HG03575 (cell line): Measurements from ENCODE around the gene CFAP57.
"Not testable (repeated sequence)": the region's sequence is repeated elsewhere in the genome, so short reads cannot be mapped to it uniquely, and the experiment has no call there.

ENCODE experiments used
- ATAC-seq: cut with Tn5 transposase; IDR thresholded peaks from one replicate; pipeline ENCODE4 v1.9.1; 2021; ENCODE audit not compliant: unreplicated experiment, insufficient number of reproducible peaks, low FRiP score; ENCODE audit errors: extremely low read depth

CFAP57 gene

DNA sequence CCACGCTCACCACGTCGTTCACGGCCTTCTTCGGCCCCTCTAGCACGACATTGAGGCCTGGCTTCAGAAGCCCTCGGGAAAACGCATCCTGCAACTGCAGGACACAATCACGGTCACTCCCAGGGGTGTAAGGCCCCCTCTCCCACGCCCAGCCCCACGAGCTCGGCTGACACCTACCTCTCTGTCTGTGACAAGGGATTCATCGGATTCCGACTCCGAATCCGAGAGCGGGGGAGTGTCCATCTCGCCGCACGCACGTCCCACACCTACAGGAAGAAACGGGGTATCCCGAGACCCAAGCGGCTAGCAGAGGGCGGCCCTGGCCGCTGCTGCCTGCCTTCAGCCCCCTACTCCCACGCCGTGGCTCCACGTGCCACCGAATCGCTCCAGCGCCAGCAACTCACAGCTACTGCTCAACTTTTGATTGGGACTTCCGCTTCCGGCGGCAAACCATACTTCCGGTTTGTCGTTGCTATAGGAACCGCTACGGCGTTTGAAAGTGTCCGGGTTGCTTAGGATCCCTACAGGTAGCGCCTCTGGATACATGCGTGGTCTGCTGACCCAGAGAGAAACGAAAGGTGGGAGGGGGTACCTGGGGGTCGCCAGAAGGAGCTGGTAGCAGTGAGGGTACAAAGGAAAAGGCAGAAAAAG lies at the start of gene CFAP57, which contains the start of gene EBNA1BP2:
TSS of gene CFAP57 (plus strand) at position 455 of the 651 bp plus-strand sequence. CDS start 424 bp downstream, outside the sequence.
TSS of gene EBNA1BP2 (minus strand) at position 415 of the 651 bp plus-strand sequence. CDS start at position 243, 172 bp downstream.
- ATAC-seq = peak; percentile 53

DNA sequence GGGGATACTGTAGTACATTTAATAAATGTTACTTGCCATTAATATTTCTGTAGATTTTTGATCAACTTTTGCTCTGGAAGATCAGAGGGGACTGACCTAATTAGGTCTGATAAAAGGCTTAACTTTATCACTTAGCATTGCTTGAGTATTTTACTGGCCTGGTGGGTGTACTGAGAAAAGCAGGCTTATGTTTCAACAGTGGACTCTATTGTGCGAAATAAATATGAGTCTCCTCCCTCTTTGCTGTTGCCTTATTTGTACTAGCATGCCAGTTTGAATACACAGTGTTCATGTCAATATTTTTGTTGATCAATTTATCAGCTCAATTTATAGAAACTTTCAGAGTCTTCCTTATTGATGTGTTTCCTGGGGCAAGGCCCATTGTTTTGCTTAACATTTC lies 49.1 kb upstream of the CFAP57 start:
- ATAC-seq = no peak

DNA sequence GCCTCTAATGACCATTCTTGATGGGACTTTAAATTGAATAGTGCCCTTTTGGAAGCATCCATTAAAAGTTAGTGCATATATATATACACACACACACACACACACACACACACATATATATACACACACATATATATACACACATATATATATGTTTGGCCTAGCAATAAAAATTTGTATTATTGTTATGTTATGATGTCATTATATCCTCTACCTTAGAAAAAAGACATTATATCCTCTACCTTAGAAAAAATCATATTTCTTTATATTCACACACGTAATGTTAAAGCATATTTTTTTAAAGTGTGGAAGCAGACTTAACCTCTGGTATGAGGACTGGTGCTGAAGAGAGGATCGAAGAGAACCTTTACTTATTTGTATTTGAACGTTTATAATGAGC lies 43.3 kb upstream of the CFAP57 start:
- no peak for ATAC-seq

DNA sequence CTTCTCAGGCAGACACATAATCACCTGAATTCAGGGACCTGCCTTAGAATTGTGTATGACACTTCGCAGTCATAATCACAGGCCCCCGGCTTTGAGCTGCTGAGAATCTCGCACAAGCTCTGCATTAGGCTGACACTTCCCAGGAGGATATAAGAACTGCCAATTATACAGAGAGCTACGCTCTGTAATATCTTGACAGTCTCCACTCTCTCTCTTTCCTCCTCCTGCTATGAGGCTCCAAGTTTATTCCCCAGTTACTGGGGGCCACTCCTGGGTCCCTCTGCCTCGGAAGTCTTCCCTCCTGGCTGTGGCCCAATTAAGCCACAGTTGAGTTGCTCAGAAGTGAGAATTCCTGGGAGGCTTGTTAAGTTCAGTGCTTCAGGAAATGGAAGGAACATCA lies 42.7 kb upstream of the CFAP57 start:
- ATAC-seq = no peak

DNA sequence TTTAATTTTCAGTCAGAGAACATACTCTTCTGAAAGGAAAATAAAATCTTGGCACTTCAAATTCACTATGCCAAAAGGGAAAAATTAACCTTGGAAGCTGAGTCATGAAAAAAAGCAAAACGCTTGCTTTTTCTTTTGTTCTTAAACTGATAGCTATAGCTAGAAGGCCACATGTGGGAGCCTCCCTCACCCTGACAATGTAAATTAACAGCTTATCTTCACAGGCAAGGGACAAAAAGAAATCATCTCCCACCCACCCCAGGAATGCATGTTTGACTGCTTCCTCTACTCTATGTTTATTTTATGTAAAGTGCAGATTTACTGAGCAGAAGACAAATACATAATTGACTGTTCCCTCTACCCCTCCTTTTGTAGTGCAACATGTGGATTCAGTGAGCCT lies 38.1 kb upstream of the CFAP57 start:
- ATAC-seq = no peak

DNA sequence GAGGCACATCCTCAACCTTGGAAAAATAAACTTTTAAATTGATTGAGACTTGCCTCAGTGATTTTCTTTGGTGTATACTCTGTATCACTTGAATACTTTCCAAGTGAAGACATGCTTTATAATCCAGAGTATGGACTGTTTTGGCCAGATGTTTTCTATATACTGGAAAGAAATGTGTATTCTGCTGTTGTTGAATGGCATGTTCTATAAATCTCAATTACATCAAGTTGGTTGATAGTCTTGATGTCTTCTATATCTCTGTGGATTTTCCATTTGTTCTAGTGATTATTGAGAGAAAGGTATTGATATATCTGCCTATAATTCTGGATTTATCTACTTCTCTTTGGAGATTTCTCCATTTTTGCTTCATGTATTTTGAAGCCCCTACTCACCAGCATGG lies 37.5 kb upstream of the CFAP57 start:
- ATAC-seq = no peak

DNA sequence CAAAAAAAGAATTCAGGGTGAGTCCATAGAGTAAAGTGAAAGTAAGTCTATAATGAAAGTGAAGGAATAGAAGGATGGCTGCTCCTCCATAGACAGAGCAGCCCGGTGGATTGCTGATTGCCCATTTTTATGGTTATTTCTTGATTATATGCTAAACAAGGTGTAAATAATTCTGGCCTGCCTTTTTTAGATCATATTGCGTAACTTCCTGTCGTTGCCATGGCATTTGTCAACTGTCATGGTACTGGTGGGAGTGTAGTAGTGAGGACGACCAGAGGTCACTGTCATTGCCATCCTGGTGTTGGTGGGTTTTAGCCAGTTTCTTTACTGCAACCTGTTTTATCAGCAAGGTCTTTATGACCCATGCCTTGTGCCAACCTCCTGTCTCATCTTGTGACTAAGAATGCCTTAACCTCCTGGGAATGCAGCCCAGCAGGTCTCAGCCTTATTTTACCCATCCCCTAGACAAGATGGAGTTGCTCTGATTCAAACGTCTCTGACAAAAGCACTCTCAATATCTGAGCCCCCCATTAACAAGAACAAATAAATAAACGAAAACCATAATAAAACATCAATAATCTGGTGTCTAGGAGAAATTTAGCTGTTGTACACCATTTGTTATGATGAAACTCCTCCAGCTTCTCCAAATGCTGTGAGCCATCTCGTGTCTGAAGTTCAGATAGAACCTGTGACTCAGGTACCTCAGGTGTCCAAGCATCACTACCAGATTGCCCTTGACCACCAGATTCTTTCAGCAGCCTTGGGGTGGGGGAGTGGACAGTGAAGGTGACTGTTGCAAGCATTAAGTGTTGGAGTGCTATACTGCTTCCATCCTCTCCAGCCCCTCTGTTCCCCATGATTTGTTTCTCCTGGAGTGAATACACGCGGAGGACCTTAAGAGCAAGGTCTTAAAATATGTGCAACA lies 36.0 kb upstream of the CFAP57 start:
- ATAC-seq = no peak

DNA sequence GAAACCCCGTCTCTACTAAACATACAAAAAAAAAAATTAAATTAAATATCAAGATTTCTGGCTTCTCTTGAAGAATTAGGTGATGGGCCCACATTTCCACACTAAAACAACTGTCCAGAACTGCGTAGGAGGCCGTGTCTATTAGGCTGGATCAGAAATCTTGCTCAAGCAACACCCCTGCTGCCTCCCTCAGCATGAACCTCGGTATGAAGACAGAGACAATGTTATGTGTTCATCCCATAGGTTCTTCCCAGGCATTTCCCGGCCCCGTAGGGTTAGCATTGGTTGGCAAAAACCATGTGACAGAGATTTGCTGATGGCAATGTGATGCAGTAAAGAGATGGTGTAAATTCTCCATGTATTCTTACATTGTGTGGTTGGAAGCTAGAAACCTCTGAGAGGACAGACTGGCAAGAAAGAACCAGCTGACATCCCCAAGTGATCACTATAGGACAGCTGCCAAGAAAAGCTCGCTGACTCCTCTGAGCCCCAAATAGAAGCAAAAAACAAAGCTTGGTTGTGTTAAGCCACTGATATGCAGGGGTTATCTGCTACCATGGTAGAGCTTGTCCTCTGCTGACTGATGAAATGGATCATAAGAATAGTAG lies 34.6 kb upstream of the CFAP57 start:
- no peak for ATAC-seq

DNA sequence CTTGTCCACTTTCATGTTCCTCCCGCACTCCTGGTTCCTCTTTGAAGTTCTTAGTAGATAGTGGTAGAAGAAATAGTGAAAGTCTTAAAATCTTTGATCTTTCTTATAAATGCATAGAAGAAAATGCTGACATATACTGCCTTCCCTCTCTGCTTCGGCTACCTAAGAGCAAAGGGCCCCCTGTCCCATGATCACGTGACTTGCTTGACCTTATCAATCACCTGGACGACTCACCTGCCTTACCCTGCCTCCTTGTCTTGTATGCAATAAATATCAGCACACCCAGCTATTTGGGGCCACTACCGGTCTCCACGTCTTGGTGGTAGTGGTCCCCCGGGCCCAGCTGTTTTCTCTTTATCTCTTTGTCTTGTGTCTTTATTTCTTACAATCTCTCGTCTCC lies 32.8 kb upstream of the CFAP57 start:
- not testable (repeated sequence) for ATAC-seq

DNA sequence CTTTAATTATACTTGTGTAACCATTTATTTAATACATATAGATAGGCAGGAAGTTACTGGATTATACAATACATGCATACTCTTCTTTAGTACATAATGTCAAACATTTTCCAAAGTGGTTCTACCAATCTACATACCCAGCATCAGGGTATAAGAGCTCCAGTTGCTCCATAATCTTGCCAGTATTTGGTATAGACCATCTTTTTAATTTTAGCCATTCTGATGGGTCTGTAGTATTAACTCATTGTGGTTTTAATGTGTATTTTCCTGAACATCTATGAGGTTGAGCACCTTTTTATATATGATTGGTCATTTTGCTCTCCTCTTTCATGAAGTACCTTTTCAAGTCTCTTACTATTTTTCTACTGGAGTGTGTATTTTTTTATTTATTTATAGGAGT lies 32.1 kb upstream of the CFAP57 start:
- no peak for ATAC-seq

DNA sequence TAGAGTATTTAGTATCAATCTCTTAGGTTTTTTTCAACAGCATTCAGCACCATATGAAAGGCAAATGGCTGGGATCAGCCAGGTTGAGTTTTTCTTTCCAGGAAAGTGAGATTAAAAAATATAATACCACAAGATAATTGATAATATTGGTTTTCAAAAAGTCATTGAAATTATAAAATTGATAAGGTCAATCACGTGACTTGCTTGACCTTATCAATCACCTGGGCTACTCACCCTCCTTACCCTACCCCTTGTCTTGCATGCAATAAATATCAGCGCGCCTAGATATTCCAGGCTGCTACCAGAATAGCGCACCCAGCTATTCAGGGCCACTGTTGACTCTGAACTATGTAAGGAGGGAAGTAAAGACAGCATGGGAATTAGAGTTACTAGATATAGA lies 31.5 kb upstream of the CFAP57 start:
- no peak for ATAC-seq

DNA sequence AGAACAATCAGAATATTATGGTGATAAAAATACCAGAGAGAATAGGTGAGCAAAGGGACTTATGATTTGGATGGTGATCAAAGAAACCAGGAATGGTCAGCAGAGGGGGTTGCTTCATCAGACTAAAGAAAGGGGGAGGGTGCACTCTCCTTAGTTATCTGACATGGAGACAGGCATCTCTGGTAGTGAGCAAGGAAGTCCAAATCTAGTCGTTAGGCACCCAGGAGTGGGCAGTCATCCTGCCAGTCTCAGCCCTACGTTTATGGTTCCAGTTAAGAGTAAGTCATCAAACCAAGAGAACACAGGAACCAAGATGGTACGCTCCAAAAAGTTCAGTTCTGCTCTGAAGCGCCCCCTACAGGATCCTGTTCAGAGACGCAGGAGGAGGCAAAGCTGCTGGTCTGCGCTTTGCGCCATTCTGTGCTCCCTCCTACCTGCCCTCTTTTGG lies 28.7 kb upstream of the CFAP57 start:
- ATAC-seq = no peak

DNA sequence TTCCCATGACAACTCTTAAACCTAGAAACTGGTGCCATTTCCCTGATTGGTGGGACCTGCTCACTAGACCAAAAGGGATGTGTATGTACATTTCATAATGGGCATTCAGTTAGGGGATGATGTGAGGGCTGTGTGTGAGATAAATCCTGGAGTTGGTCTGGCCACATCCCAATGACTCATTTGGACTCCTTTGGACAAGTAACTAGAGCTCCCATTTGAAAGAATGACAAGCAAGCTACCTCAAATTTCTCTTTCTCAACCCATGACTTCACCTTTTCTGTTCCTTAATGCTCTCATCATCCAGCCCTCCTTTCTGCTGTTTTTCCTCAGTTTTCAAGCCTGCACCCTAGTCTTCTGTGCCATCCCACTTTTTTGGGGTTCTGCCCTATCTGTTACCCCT lies 27.9 kb upstream of the CFAP57 start:
- no peak for ATAC-seq

DNA sequence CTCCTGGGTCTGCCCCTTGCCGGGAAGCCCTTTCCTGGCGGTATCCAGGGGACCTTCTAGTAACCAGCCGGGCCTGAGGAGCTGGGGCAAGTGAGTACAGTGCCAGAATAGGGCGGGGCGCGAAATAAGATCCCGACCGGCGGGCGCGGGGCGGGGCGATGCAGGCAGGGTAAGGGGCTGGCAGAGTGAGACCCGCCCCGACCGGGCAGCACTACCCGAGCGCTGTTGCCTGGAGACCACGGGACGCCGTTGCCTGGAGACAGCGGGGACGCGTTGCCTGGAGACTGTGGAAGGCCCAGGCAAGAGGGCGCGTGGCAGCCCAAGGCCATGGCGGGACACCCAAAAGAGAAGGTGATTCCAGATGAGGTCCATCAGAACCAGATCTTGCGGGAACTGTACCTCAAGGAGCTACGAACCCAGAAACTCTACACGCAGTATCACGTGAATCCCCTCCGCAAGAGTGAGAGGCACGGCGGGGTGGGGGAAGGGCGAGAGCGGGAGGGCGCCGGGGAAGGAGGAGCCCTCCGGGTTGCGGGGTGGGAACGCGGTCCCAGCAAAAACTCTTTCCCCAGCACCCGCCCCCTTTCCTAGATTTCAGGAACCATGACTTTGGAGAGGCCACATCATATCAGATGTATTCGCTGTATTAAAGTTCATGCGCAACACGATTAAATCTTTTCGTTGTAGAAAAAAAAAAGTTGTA lies 24.4 kb upstream of the CFAP57 start:
- ATAC-seq = no peak

DNA sequence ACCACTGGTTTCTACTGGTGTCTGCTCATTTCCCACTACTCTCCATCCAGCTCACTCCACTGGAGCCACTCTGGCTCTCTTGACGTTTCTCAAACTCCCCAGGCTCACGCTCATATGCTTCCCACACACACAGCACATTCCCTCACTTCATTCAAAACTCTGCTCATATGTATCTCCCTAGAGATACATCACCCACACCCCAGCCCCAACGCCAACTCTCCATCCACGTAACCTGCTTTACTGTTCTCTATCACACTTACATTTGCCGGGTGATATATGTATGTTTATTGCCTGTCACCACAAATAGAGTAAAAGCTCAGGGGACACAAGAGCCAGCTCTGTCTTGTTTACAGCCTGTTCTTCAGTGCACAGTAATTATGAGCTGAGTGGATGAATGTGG lies 22.2 kb upstream of the CFAP57 start:
- no peak for ATAC-seq

DNA sequence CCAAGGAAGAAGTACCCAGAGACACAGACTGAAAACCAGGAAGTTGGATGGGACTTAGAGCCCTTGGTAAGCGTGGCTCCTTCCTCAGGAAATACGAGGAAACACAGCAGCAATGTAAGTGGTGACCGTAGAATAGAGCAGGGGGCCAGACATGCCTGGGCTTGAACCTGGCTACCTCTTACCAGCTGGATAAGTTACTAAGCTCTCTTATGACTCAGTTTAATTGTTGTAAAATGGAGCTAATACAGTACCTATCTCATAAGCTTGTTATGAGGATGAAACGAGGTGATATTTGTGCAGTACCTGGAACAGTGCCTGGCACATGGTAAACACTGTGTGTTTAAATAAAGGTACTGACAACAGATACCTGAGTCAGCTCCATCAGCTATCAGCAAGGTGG lies 19.3 kb upstream of the CFAP57 start:
- no peak for ATAC-seq

DNA sequence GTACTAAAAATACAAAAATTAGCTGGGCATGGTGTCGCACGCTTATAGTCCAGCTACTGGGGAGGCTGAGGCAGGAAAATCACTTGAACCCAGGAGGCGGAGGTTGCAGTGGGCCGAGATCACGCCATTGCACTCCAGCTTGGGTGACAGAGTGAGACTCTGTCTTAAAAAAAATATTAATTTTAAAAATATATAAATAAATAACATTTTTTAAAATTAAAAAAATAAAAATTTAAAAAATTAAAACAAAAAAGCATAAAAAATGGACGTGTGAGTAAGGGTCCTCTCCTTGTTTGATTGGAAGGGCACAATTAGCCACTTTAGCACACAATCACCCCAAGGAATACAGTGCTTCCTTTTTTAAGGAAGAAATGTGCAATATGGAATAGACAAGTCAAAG lies 18.7 kb upstream of the CFAP57 start:
- no peak for ATAC-seq

DNA sequence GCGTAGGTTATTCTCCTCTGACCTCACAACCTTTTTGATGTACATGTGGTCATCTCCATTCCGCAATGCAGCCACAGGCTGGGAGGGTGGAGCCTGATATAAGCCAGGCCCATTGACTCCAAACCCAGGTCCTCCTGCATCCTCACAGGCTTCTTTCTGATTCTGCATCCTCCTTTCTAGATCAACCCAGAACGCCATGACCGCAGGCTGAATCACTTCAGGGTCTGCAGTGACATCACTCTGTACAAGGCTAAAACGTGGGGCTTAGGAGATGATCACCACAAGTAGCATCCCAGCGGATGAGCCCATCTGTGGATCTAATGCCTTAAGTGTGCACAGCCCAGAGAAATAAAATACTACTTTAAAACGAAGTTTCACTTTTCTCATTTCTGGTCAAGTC lies 16.1 kb upstream of the CFAP57 start:
- ATAC-seq = no peak

DNA sequence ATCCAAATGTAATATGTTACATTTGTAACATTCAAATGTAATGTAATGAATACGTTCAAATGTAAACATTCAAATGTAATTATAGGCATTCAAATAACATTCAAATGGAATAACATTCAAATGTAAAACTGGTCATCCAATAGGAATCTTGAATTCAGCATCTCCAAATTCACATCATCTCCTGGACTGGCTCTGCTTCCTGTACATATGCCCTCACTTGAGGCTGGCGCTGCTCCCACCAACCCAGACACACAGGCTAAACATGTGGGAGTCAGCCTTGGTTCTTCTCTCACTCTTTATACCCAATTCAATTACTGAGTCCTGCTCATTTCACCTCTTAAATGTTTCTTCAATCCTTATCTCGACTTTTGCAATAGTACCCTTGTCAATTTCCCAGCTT lies 7.0 kb upstream of the CFAP57 start:
- ATAC-seq = no peak
